Activated effector memory CD4-positive, alpha-beta T cell treated with Interleukin-2 at 50 U/mL for 16 hours (primary cell): ENCODE data around the gene NFKBIE.

ENCODE experiments used
- DNase-seq: peaks from one replicate; pipeline ENCODE4 v3.0.0-alpha.2; 2020

The NFKBIE gene

GRCh38 chr6:44272529-44272928 lies 7.2 kb upstream of the NFKBIE start:
- no peak for DNase-seq

- no peak for DNase-seq
These were observed 6.6 kb upstream of the NFKBIE start for GRCh38 chr6:44271914-44272313.

- no peak for DNase-seq
These were observed 6.0 kb upstream of the NFKBIE start for GRCh38 chr6:44271406-44271723.

- DNase-seq = no peak
These were observed 5.4 kb upstream of the NFKBIE start for GRCh38 chr6:44270526-44271405.

GRCh38 chr6:44269921-44270525 lies 4.7 kb upstream of the NFKBIE start, which contains the start of gene TMEM151B:
TMEM151B (plus strand) TSS chr6:44270450; CDS start chr6:44270743, 293 bp downstream.
- no peak for DNase-seq

- DNase-seq = no peak
These were observed 4.0 kb upstream of the NFKBIE start for GRCh38 chr6:44269178-44269920.

GRCh38 chr6:44268095-44268628 lies 2.8 kb upstream of the NFKBIE start:
- peak; percentile 45 for DNase-seq

- DNase-seq = no peak
These were observed 1.9 kb upstream of the NFKBIE start for GRCh38 chr6:44267252-44267651.

- DNase-seq = no peak
These were observed 996 bp upstream of the NFKBIE start for GRCh38 chr6:44266347-44266746.

- no peak for DNase-seq
These were observed 427 bp upstream of the NFKBIE start for GRCh38 chr6:44265722-44266233.

GRCh38 chr6:44264154-44265006 lies 971 bp downstream of the NFKBIE start:
- no peak for DNase-seq

- DNase-seq = no peak
These were observed 1.8 kb downstream of the NFKBIE start for GRCh38 chr6:44263354-44264100.

GRCh38 chr6:44262467-44263353 lies 2.6 kb downstream of the NFKBIE start:
- no peak for DNase-seq

- no peak for DNase-seq
These were observed 3.8 kb downstream of the NFKBIE start for GRCh38 chr6:44261581-44261980.

GRCh38 chr6:44260451-44261297 lies 4.7 kb downstream of the NFKBIE start:
- no peak for DNase-seq

- DNase-seq = no peak
These were observed 5.3 kb downstream of the NFKBIE start for GRCh38 chr6:44260011-44260410.

- DNase-seq = no peak
These were observed 6.4 kb downstream of the NFKBIE start for GRCh38 chr6:44258921-44259320.

- no peak for DNase-seq
These were observed 7.0 kb downstream of the NFKBIE start for GRCh38 chr6:44258325-44258863.

GRCh38 chr6:44257753-44258324 lies 7.5 kb downstream of the NFKBIE start:
- DNase-seq = no peak
